K562 (cell line): ENCODE results near the gene CD93. TPM values are rescaled to one million over a fixed set of nuclear protein-coding genes. Genes with fewer than 3 reads are reported as not detected.
A peak's percentile ranks its signal among the peaks of the same experiment; 100 is the strongest.

Experiments
- CUX1 ChIP-seq: fragments of 200-800 bp; sonication (Bioruptor generic); IDR thresholded peaks from 2 replicates; pipeline ENCODE4 v1.6.1; 2016; ENCODE audit warnings: missing genetic modification characterization, missing compliant biosample characterization
- DNMT1 ChIP-seq: fragments of 450-650 bp; IDR thresholded peaks from 2 replicates; pipeline ENCODE4 v1.6.1; 2016; ENCODE audit warnings: antibody characterized with exemption, mild to moderate bottlenecking
- GATAD2B ChIP-seq: fragments of 450-650 bp; IDR thresholded peaks from 2 replicates; pipeline ENCODE4 v1.6.1; 2017; ENCODE audit warnings: mild to moderate bottlenecking, borderline replicate concordance
- KAT2B ChIP-seq: IDR thresholded peaks from one replicate; pipeline ENCODE4 v1.6.1; 2012; ENCODE audit warnings: low read depth, mild to moderate bottlenecking, control low read depth, inconsistent platforms, low read length, moderate library complexity
- KLF10 ChIP-seq: fragments of 250-450 bp; sonication (Bioruptor Pico); IDR thresholded peaks from 2 replicates; pipeline ENCODE4 v1.6.1; 2021; ENCODE audit warnings: matching md5 sums
- MCM2 ChIP-seq: fragments of 450-650 bp; IDR thresholded peaks from 2 replicates; pipeline ENCODE4 v1.6.1; 2017; ENCODE audit warnings: low read depth, mild to moderate bottlenecking
- RBFOX2 ChIP-seq: fragments of 200-400 bp; formaldehyde crosslinking; IDR thresholded peaks from 2 replicates; pipeline ENCODE4 v1.6.1; 2017; ENCODE audit warnings: low read depth, mild to moderate bottlenecking, low read length, moderate library complexity
- RBM39 ChIP-seq: fragments of 200-400 bp; formaldehyde crosslinking; optimal IDR thresholded peaks from 2 replicates; pipeline ENCODE3; 2018; ENCODE audit warnings: low read depth, low read length
- SIX5 ChIP-seq, 2 experiments: IDR thresholded peaks; 2 replicates each; pipeline ENCODE4 v1.6.1; 2011; ENCODE audit warnings: low read length in 2 of 2, borderline replicate concordance in 1 of 2, low read depth in 1 of 2, mild to moderate bottlenecking in 1 of 2, moderate library complexity in 1 of 2; ENCODE audit not compliant: insufficient read depth in 1 of 2
- SMAD1 ChIP-seq: fragments of 150-350 bp; IDR thresholded peaks from 2 replicates; pipeline ENCODE4 v1.6.1; 2014; ENCODE audit warnings: low read length, low read depth; ENCODE audit not compliant: partially characterized antibody
- SMARCE1 ChIP-seq: fragments of 450-650 bp; IDR thresholded peaks from 2 replicates; pipeline ENCODE4 v1.7.1; 2016; ENCODE audit warnings: mild to moderate bottlenecking
- SRSF1 ChIP-seq: fragments of 200-400 bp; formaldehyde crosslinking; IDR thresholded peaks from 2 replicates; pipeline ENCODE4 v1.6.1; 2017; ENCODE audit warnings: mild to moderate bottlenecking, low read depth, low read length, moderate library complexity
- STAT5A ChIP-seq: IDR thresholded peaks from 2 replicates; pipeline ENCODE4 v1.6.1; 2012; ENCODE audit warnings: low read length, inconsistent platforms, borderline replicate concordance
- TOE1 ChIP-seq, 2 experiments: fragments of 450-650 bp in 1 of 2; sonication (generic) in 1 of 2; formaldehyde crosslinking in 1 of 2; IDR thresholded peaks; 2 replicates each; pipeline versions ENCODE4 v1.7.1 to v1.8.0; 2016 to 2022; ENCODE audit warnings: borderline replicate concordance in 2 of 2, mild to moderate bottlenecking in 2 of 2, antibody characterized with exemption in 1 of 2, inconsistent platforms in 1 of 2, low read depth in 1 of 2, missing genetic modification reagents in 1 of 2, moderate library complexity in 1 of 2
- TRIM24 ChIP-seq, 2 experiments: fragments of 450-650 bp; IDR thresholded peaks; 2 replicates each; pipeline ENCODE4 v1.6.1; 2016
- YY1 ChIP-seq, 3 experiments: IDR thresholded peaks; 2 replicates each; pipeline ENCODE4 v1.6.1; 2011; ENCODE audit warnings: low read length in 2 of 3, mild to moderate bottlenecking in 2 of 3, moderate library complexity in 2 of 3, borderline replicate concordance in 1 of 3, control low read depth in 1 of 3, low read depth in 1 of 3; ENCODE audit not compliant: insufficient read depth in 3 of 3, insufficient replicate concordance in 2 of 3, control insufficient read depth in 1 of 3, insufficient read length in 1 of 3; ENCODE audit errors: extremely low read depth in 1 of 3
- ZNF41 ChIP-seq: fragments of 250-450 bp; sonication (Bioruptor Pico); conservative IDR thresholded peaks from 2 replicates; pipeline ENCODE4 v1.4.0; 2020; ENCODE audit warnings: mild to moderate bottlenecking
- ZNF639 ChIP-seq, 2 experiments: fragments of 200-800 bp in 1 of 2; sonication (Bioruptor generic) in 1 of 2; sonication (generic) in 1 of 2; formaldehyde crosslinking in 1 of 2; IDR thresholded peaks in 1 of 2; conservative IDR thresholded peaks in 1 of 2; 2 replicates each; pipeline versions ENCODE4 v1.5.0 to v1.6.1; 2016 to 2020; ENCODE audit warnings: missing compliant biosample characterization in 1 of 2, missing genetic modification characterization in 1 of 2, missing genetic modification reagents in 1 of 2
- ZNF717 ChIP-seq: fragments of 250-450 bp; sonication (Bioruptor Pico); IDR thresholded peaks from 2 replicates; pipeline ENCODE4 v1.5.0; 2021
- ZNF76 ChIP-seq: fragments of 250-450 bp; sonication (Bioruptor Pico); IDR thresholded peaks from 2 replicates; pipeline ENCODE4 v1.4.0; 2020; ENCODE audit warnings: mild to moderate bottlenecking, moderate library complexity, borderline replicate concordance
- ZSCAN29 ChIP-seq: fragments of 450-650 bp; IDR thresholded peaks from 2 replicates; pipeline ENCODE4 v1.6.1; 2017
- polyA plus RNA-seq, 8 experiments: library from polyadenylated mRNA; depleted of rRNA in 4 of 8; stranded (reverse) in 5 of 8; unstranded in 3 of 8; fragments of >200 nt; fragmentation: Nextera tagmentation in 2 of 8; fragmentation: Illumina TruSeq in 1 of 8; extraction: Ambion mirVana in 2 of 8; extraction: Trizol in 1 of 8; gene quantifications; 2 replicates each; pipeline versions ENCODE4 v1.2.1 to v1.2.3, GENCODE V29; 2011 to 2014; ENCODE audit warnings: inconsistent platforms in 1 of 8, missing spikeins in 1 of 8
- total RNA-seq, 7 experiments: library from RNA; depleted of rRNA in 6 of 7; stranded (reverse); fragments of >200 nt in 6 of 7; fragmentation: Illumina TruSeq in 2 of 7; extraction: Trizol in 2 of 7; gene quantifications; 2 replicates each; pipeline versions ENCODE4 v1.2.1 to v1.2.3, GENCODE V29; 2011 to 2021; ENCODE audit warnings: low replicate concordance in 1 of 7
- TF ChIP-seq, protein P1 (sequence below): fragments of 250-450 bp; sonication (Bioruptor Pico); IDR thresholded peaks from 2 replicates; pipeline ENCODE4 v1.5.0; 2021

The CD93 gene
- total and polyA plus RNA-seq, 9 of the 15 experiments (the other 6 are each of a cell fraction or from before 2014, with no cell fraction given): 0.03 to 0.20 (median 0.05) TPM

DNA sequence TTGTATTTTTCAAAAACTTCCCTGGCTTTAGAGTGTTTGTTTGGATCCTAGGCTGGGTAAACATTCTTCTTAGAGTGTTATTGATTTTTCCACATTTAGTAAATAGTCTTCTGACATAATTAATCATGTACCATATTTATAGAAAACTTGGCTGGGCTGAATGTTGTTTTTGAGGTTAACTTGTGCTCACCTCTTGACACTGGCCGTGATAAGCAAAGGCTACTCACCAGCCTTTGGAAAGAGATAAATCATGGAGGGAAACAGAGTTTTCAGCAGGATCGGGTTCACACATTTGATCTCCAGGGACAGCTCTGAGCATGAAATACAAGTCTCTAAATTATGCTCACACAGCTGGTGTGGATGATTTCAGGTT is 6.2 kb upstream of the CD93 start (continued):
- TF ChIP-seq SMAD1 (no peak), ZSCAN29 (no peak), ZNF41 (no peak), DNMT1 (no peak), TRIM24 (IDR thresholded peaks at IDR 0.05) (peak in 1 of 2 experiments; percentile 23; a peak in 1 of 4 replicates), KAT2B (no peak), RBFOX2 (no peak), SIX5 (IDR thresholded peaks at IDR 0.05; ENCODE audit: borderline replicate concordance in 1 of 2, insufficient read depth in 1 of 2, low read depth in 1 of 2, low read length in 2 of 2) (no peak), STAT5A (peak; percentile 34), CUX1 (CRISPR knock-in tag) (no peak), ZNF639 (CRISPR knock-in tag; conservative IDR thresholded peaks at IDR 0.05 in 1 of 2, IDR thresholded peaks at IDR 0.05 in 1 of 2) (no peak), ZNF76 (no peak), ZNF717 (CRISPR knock-in tag) (no peak), SRSF1 (no peak), GATAD2B (0 out of 2 replicates have a peak, but pooled peaks have one; percentile 32), MCM2 (no peak), KLF10 (no peak), YY1 (IDR thresholded peaks at IDR 0.05; ENCODE audit: borderline replicate concordance in 1 of 3, control insufficient read depth in 1 of 3, extremely low read depth in 1 of 3, insufficient read depth in 3 of 3, insufficient read length in 1 of 3, insufficient replicate concordance in 2 of 3, low read depth in 1 of 3, low read length in 2 of 3) (no peak), TOE1 (IDR thresholded peaks at IDR 0.05; ENCODE audit: borderline replicate concordance) (0 out of 2 replicates have a peak, but pooled peaks have one; percentile 23), TOE1 (CRISPR knock-in tag; IDR thresholded peaks at IDR 0.05; ENCODE audit: borderline replicate concordance, low read depth) (no peak), SMARCE1 (no peak), RBM39 (no peak)
- TF ChIP-seq, protein P1, sequence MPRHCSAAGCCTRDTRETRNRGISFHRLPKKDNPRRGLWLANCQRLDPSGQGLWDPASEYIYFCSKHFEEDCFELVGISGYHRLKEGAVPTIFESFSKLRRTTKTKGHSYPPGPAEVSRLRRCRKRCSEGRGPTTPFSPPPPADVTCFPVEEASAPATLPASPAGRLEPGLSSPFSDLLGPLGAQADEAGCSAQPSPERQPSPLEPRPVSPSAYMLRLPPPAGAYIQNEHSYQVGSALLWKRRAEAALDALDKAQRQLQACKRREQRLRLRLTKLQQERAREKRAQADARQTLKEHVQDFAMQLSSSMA (CRISPR knock-in tag): no peak
